ENCODE data around the gene TRIM15.
A peak's percentile ranks its signal among the peaks of the same experiment; 100 is the strongest.

TRIM15 gene

DNA sequence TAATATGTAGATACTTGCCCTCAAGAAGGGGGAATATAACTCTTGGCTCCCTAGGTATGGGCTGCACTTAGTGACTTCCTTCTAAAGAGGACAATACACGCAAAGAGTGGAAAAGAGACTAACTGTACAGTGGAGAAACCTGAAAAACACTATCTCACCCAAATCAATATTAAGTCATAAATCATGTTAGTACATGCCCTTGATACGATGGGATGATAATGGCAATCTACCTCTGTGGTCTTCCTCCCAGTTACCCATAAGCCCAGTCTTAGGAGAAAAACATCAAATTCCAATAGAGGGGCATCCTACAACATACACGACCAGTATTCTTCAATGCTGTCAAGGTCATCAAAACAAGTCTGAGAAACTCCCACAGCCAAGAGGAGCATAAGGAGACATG, 48.6 kb downstream of the TRIM15 start:
- TF ChIP-seq, protein P1, sequence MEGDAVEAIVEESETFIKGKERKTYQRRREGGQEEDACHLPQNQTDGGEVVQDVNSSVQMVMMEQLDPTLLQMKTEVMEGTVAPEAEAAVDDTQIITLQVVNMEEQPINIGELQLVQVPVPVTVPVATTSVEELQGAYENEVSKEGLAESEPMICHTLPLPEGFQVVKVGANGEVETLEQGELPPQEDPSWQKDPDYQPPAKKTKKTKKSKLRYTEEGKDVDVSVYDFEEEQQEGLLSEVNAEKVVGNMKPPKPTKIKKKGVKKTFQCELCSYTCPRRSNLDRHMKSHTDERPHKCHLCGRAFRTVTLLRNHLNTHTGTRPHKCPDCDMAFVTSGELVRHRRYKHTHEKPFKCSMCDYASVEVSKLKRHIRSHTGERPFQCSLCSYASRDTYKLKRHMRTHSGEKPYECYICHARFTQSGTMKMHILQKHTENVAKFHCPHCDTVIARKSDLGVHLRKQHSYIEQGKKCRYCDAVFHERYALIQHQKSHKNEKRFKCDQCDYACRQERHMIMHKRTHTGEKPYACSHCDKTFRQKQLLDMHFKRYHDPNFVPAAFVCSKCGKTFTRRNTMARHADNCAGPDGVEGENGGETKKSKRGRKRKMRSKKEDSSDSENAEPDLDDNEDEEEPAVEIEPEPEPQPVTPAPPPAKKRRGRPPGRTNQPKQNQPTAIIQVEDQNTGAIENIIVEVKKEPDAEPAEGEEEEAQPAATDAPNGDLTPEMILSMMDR (IDR thresholded peaks at IDR 0.05; ENCODE audit: insufficient read depth, low read depth, low read length, missing control alignments), result no peak
- H3K4me3 ChIP-seq (ENCODE audit: low read length), result peak overlapping the region; percentile 97
- DNase-seq (ENCODE audit: low read depth), result peak; percentile 44

GRCh38 chr6:30212865-30213666, 49.7 kb downstream of the TRIM15 start, which contains the start of gene TRIM26:
TSS of gene TRIM26 (minus strand) at chr6:30213406. CDS start at chr6:30199103, 14,303 bp downstream.
- TF ChIP-seq, protein P1 (IDR thresholded peaks at IDR 0.05; ENCODE audit: insufficient read depth, low read depth, low read length, missing control alignments), result no peak
- DNase-seq (ENCODE audit: low read depth), result peak; percentile 98
- H3K4me3 ChIP-seq (ENCODE audit: low read length), result peak within 1 kb of the TSS; percentile 97

- H3K4me3 ChIP-seq (ENCODE audit: low read length), result peak overlapping the region; percentile 97
- no peak for DNase-seq (ENCODE audit: low read depth)
- TF ChIP-seq, protein P1 (IDR thresholded peaks at IDR 0.05; ENCODE audit: insufficient read depth, low read depth, low read length, missing control alignments), result no peak
These were observed 50.3 kb downstream of the TRIM15 start for GRCh38 chr6:30213667-30213956.

DNA sequence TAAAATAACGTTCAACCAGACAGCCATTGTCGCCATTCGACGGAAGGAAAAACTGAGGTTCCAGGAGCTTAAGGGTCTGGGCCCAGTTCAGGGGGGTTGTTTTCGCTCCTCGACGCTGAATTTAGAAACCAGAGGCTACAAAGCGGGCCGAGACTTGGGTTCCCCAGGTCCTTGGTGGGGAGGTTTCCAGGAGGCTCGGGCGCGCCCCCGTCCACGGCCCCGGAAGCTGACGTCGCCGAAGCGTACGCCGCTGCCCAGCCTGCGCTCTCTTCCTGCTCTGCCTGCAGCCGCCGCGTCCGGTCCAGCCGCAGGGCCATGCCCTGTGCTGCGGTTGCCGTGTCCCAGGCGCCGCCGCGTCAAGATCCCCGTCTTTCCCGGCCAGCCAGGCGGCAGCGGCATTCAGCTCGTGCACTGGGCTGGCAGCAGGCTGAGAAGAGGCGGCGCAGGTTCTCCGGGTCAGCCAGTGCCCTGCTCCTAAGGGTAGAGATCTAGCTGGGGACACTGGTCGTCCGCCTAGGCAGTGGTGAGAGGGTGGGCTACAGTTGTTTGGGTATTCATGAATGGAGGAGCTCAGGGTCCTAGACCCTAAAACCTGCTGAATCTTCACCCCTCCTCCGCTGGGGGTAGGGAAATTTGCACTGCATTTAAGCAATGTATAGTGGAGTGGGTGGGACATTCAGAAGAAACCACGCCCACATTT, 50.8 kb downstream of the TRIM15 start:
- TF ChIP-seq, protein P1 (IDR thresholded peaks at IDR 0.05; ENCODE audit: insufficient read depth, low read depth, low read length, missing control alignments), result no peak
- H3K4me3 ChIP-seq (ENCODE audit: low read length), result peak overlapping the region; percentile 97
- DNase-seq (ENCODE audit: low read depth), result peak; percentile 69

GRCh38 chr6:30214657-30214982, 51.3 kb downstream of the TRIM15 start:
- DNase-seq (ENCODE audit: low read depth), result no peak
- TF ChIP-seq, protein P1 (IDR thresholded peaks at IDR 0.05; ENCODE audit: insufficient read depth, low read depth, low read length, missing control alignments), result no peak
- H3K4me3 ChIP-seq (ENCODE audit: low read length), result peak overlapping the region; percentile 97

- DNase-seq (ENCODE audit: low read depth), result no peak
- TF ChIP-seq, protein P1 (IDR thresholded peaks at IDR 0.05; ENCODE audit: insufficient read depth, low read depth, low read length, missing control alignments), result no peak
These were observed 52.8 kb downstream of the TRIM15 start for GRCh38 chr6:30216096-30216495.

More at GRCh38 chr6:30216096-30216495, 52.8 kb downstream of the TRIM15 start:
- H3K4me3 ChIP-seq (ENCODE audit: low read length), result no peak overlapping the region
